ENCODE results near the gene METTL14. TPM values are rescaled to one million over a fixed set of nuclear protein-coding genes. Genes with fewer than 3 reads are reported as not detected.

Gene METTL14
- total RNA-seq, 1 experiment from 2014 or later: 53.8 TPM

DNA sequence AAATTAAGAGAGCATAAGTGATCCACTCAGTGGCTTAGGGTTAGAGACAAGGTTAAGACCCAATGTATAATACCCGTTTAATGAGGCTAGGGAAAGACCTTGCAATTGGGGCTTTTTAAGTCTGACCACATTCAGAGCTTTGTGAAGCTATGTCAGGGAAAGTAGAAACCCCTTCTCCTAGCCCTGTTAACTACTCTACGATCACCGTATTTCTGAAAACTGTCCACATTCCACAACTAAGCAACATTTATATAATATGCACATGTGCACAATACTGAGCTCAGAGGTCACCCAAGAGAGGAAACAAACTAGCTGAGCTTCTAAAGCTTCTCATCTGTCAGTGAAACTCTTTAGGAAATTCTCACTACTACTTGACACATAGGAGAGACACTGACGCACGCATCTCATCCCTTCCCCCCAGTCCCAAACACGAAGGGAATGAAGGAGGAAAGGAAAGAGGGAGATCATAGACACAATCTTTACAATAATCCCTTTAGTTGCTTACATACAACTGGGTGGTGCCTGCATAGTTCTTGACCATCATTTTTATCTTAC, 56.2 kb downstream of the METTL14 start (continued):
- TF ChIP-seq, protein P1, sequence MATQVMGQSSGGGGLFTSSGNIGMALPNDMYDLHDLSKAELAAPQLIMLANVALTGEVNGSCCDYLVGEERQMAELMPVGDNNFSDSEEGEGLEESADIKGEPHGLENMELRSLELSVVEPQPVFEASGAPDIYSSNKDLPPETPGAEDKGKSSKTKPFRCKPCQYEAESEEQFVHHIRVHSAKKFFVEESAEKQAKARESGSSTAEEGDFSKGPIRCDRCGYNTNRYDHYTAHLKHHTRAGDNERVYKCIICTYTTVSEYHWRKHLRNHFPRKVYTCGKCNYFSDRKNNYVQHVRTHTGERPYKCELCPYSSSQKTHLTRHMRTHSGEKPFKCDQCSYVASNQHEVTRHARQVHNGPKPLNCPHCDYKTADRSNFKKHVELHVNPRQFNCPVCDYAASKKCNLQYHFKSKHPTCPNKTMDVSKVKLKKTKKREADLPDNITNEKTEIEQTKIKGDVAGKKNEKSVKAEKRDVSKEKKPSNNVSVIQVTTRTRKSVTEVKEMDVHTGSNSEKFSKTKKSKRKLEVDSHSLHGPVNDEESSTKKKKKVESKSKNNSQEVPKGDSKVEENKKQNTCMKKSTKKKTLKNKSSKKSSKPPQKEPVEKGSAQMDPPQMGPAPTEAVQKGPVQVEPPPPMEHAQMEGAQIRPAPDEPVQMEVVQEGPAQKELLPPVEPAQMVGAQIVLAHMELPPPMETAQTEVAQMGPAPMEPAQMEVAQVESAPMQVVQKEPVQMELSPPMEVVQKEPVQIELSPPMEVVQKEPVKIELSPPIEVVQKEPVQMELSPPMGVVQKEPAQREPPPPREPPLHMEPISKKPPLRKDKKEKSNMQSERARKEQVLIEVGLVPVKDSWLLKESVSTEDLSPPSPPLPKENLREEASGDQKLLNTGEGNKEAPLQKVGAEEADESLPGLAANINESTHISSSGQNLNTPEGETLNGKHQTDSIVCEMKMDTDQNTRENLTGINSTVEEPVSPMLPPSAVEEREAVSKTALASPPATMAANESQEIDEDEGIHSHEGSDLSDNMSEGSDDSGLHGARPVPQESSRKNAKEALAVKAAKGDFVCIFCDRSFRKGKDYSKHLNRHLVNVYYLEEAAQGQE (IDR thresholded peaks at IDR 0.05; ENCODE audit: low read depth): no peak

DNA sequence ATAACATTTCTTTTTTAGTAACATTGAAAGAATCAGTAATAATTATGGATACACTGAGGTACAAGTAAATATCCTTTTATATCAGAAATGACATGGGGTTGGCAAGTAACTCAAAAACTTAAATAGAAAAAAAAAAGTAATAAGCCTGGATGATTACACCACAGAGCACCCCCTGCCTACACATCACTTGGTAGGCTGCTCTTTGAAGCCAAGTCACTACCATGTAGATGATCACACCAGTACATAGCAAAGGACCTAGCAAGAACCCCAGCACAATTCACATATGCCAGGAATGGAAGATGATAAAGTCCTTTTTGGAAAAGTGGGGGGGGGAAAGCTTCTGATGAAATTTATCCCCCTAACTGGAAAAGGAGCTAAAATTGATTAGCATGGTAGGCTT, 56.9 kb downstream of the METTL14 start:
- CTCF ChIA-PET: interaction anchor here (0.7 kb wide), 1 partner anchor 20 kb away, joined by 3 read pairs; no protein-coding TSS in a partner anchor
- POLR2A ChIA-PET: no interaction called here
- Histone ChIP-seq H3K27me3 (ENCODE audit: insufficient read depth, low read length) (no peaks in the 10 kb centered on the region), H3K9ac (ENCODE audit: low read length) (no peak overlapping the region), H3K9me2 (ENCODE audit: insufficient read depth) (no peaks in the 10 kb centered on the region), H3K36me3 (ENCODE audit: control insufficient read depth in 1 of 2, insufficient read depth in 2 of 2, low read length in 2 of 2) (peaks cover 9 to 10% of the 10 kb centered on the region in 2 experiments; a peak in 2 of 4 replicates), H3K27ac (ENCODE audit: low read depth, low read length) (no peak overlapping the region), H3K4me2 (ENCODE audit: low read length) (no peak overlapping the region), H4K20me1 (ENCODE audit: insufficient read depth) (no peaks in the 10 kb centered on the region), H3K9me3 (ENCODE audit: control insufficient read depth in 1 of 2, insufficient read depth in 1 of 2, low read depth in 1 of 2, low read length in 2 of 2) (no peaks in the 10 kb centered on the region), H2AFZ (ENCODE audit: low read depth, low read length, poor library complexity, severe bottlenecking) (no peak overlapping the region), H3K4me1 (ENCODE audit: control insufficient read depth in 1 of 2, insufficient read depth in 2 of 2, low read length in 2 of 2) (no peaks in the 10 kb centered on the region), H3K4me3 (replicated peaks in 1 of 2; ENCODE audit: low read depth in 1 of 2, low read length in 2 of 2) (no peak overlapping the region), H3K79me2 (ENCODE audit: insufficient read depth, low read length) (no peaks in the 10 kb centered on the region)
- BruUV-seq (replicated peaks): no TSS peak
- ATAC-seq (no peak), DNase-seq (ENCODE audit: low read depth, low spot score) (no peak)
- intact Hi-C loops (cut with micrococcal nuclease): no loop called here
- RAD21 ChIA-PET (ENCODE audit: low non-redundant PET in 1 of 2, low total read pairs in 2 of 2, uncharacterized antibody in 2 of 2, unreplicated experiment in 2 of 2): interaction anchor here in 1 of 2 experiments (0.9 kb wide), 1 partner anchor 30 kb away, joined by 3 read pairs; no protein-coding TSS in a partner anchor
- TF ChIP-seq CBX3 (IDR thresholded peaks at IDR 0.05; ENCODE audit: low read depth): no peak
- TF ChIP-seq EZH2phosphoT487 (IDR thresholded peaks at IDR 0.05; ENCODE audit: borderline replicate concordance): no peak
- TF ChIP-seq FOSL1 (IDR thresholded peaks at IDR 0.05; ENCODE audit: low read depth): no peak
- TF ChIP-seq, protein P1 (IDR thresholded peaks at IDR 0.05; ENCODE audit: low read depth): no peak
- no peak for TF ChIP-seq POLR2A (IDR thresholded peaks at IDR 0.05; ENCODE audit: borderline replicate concordance, extremely low read depth, insufficient read depth, insufficient read length)
- no peak for TF ChIP-seq SP1 (IDR thresholded peaks at IDR 0.05; ENCODE audit: low read depth)
- no peak for TF ChIP-seq ELF1 (IDR thresholded peaks at IDR 0.05; ENCODE audit: borderline replicate concordance, low read depth)
- TF ChIP-seq CEBPB (IDR thresholded peaks at IDR 0.05; ENCODE audit: low read depth): no peak
- no peak for TF ChIP-seq SIN3A (IDR thresholded peaks at IDR 0.05; ENCODE audit: low read depth)
- no peak for TF ChIP-seq TCF7L2 (IDR thresholded peaks at IDR 0.05; ENCODE audit: borderline replicate concordance, extremely low read depth, insufficient read depth, insufficient read length)
- TF ChIP-seq, protein P2, sequence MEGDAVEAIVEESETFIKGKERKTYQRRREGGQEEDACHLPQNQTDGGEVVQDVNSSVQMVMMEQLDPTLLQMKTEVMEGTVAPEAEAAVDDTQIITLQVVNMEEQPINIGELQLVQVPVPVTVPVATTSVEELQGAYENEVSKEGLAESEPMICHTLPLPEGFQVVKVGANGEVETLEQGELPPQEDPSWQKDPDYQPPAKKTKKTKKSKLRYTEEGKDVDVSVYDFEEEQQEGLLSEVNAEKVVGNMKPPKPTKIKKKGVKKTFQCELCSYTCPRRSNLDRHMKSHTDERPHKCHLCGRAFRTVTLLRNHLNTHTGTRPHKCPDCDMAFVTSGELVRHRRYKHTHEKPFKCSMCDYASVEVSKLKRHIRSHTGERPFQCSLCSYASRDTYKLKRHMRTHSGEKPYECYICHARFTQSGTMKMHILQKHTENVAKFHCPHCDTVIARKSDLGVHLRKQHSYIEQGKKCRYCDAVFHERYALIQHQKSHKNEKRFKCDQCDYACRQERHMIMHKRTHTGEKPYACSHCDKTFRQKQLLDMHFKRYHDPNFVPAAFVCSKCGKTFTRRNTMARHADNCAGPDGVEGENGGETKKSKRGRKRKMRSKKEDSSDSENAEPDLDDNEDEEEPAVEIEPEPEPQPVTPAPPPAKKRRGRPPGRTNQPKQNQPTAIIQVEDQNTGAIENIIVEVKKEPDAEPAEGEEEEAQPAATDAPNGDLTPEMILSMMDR (IDR thresholded peaks at IDR 0.05 in 2 of 3, conservative IDR thresholded peaks at IDR 0.05 in 1 of 3; ENCODE audit: borderline replicate concordance in 1 of 3, insufficient read depth in 1 of 3, low read depth in 2 of 3, low read length in 2 of 3): no peak

Data from HCT116 (cell line).